Natural killer cell (primary cell): Measurements from ENCODE around the gene SYMPK. TPM values are rescaled to one million over a fixed set of nuclear protein-coding genes. Genes with fewer than 3 reads are reported as not detected.

Experiments
- ATAC-seq, 3 donors: fragments of 150-1000 bp in 2 of 3; fragments of 200-7000 bp in 1 of 3; cut with Tn5 transposase; 1 replicate in 1 of 3; 2 replicates in 2 of 3; pipeline ENCODE4 v1.10.0; 2021; ENCODE audit warnings: mild to moderate bottlenecking in 2 of 3, moderate library complexity in 2 of 3
- DNase-seq, 2 donors: peaks; one replicate each; pipeline versions ENCODE4 v3.0.0 to v3.0.0-alpha.2; 2013 to 2021; ENCODE audit warnings: mixed read lengths in 1 of 2
- H3K27ac ChIP-seq: one replicate; pipeline ENCODE4 v1.5.1; 2013; ENCODE audit warnings: mild to moderate bottlenecking, low read length
- H3K27me3 ChIP-seq: one replicate; pipeline ENCODE4 v1.6.1; 2013; ENCODE audit warnings: low read length; ENCODE audit not compliant: control insufficient read depth, insufficient read depth
- H3K36me3 ChIP-seq: one replicate; pipeline ENCODE4 v1.6.1; 2013; ENCODE audit warnings: low read length; ENCODE audit not compliant: control insufficient read depth, insufficient read depth
- H3K4me1 ChIP-seq: one replicate; pipeline ENCODE4 v1.6.1; 2013; ENCODE audit warnings: low read length; ENCODE audit not compliant: control insufficient read depth, insufficient read depth
- H3K4me3 ChIP-seq: one replicate; pipeline ENCODE4 v1.5.1; 2013; ENCODE audit warnings: low read length
- H3K9me3 ChIP-seq: one replicate; pipeline ENCODE4 v1.6.1; 2013; ENCODE audit warnings: low read length; ENCODE audit not compliant: control insufficient read depth, insufficient read depth
- H3K27ac Mint-ChIP-seq, 2 donors: one replicate each; pipeline ENCODE4 v1.8.0; 2022; ENCODE audit warnings: mild to moderate bottlenecking in 2 of 2, mixed read lengths in 2 of 2, moderate library complexity in 1 of 2
- H3K27me3 Mint-ChIP-seq, 2 donors: one replicate each; pipeline ENCODE4 v1.8.0; 2022; ENCODE audit warnings: low read depth in 2 of 2, mixed read lengths in 2 of 2
- H3K36me3 Mint-ChIP-seq: one replicate; pipeline ENCODE4 v1.8.0; 2022; ENCODE audit warnings: mixed read lengths
- H3K4me1 Mint-ChIP-seq, 2 donors: one replicate each; pipeline ENCODE4 v1.8.0; 2022; ENCODE audit warnings: mixed read lengths in 2 of 2
- H3K4me3 Mint-ChIP-seq: one replicate; pipeline ENCODE4 v1.8.0; 2022; ENCODE audit warnings: mild to moderate bottlenecking, moderate library complexity, mixed read lengths
- H3K9me3 Mint-ChIP-seq, 2 donors: one replicate each; pipeline ENCODE4 v1.8.0; 2022; ENCODE audit warnings: mixed read lengths in 2 of 2
- CTCF ChIP-seq: fragments of 200-600 bp; IDR thresholded peaks from one replicate; pipeline ENCODE4 v1.8.0; 2022; ENCODE audit warnings: antibody characterized with exemption
- WGBS: methylation state at CpG from one replicate; pipeline ENCODE4 v1.1.7; 2013; ENCODE audit warnings: missing lambda C conversion rate; ENCODE audit not compliant: insufficient coverage; 5-methylcytosine and 5-hydroxymethylcytosine counted together
- intact Hi-C: fragments of 100-400 bp; cut with micrococcal nuclease; formaldehyde crosslinking; loops from one replicate; pipeline ENCODE4 v1.14.2; 2022
- total RNA-seq, 4 donors: library from RNA; stranded (reverse); fragments of 120-200 nt in 1 of 4; gene quantifications; one replicate each; pipeline versions ENCODE4 v1.2.3 to v1.2.4, GENCODE V29; 2013 to 2022

SYMPK gene
- total RNA-seq, 3 donors from 2014 or later (not counting 1 experiment from before 2014, with no cell fraction given), result 86.4 to 94.8 (median 86.7) TPM

- peaks cover 6% of the 10 kb centered on the region for H3K36me3 ChIP-seq
- peaks cover 0 to 7% of the 10 kb centered on the region in 2 donors for H3K27me3 Mint-ChIP-seq
- 82% methylated on average over 16 of the region's 18 CpGs for WGBS
These were observed 46.5 kb downstream of the SYMPK start for GRCh38 chr19:45816236-45817009.

GRCh38 chr19:45815481-45816216 is 47.3 kb downstream of the SYMPK start:
- DNase-seq (peak in 1 of 2 donors; percentile 26), ATAC-seq (no peak)
- Mint-ChIP-seq H3K4me1 (peaks cover 0 to 10% of the 10 kb centered on the region in 2 donors), H3K27me3 (peaks cover 0 to 7% of the 10 kb centered on the region in 2 donors), H3K27ac (peak overlapping the region in 1 of 2 donors; percentile 33), H3K4me3 (peak overlapping the region; percentile 80), H3K36me3 (no peaks in the 10 kb centered on the region), H3K9me3 (no peaks in the 10 kb centered on the region)
- 19% methylated on average over 41 of the region's 44 CpGs for WGBS
- no peak overlapping the region for H3K27ac ChIP-seq
- H3K4me1 ChIP-seq, result peaks cover 27% of the 10 kb centered on the region
- intact Hi-C loops, result loop anchor here (5.0 kb wide), 1 partner anchor 202 kb away; no protein-coding TSS in a partner anchor
- peaks cover 6% of the 10 kb centered on the region for H3K27me3 ChIP-seq
- peaks cover 6% of the 10 kb centered on the region for H3K36me3 ChIP-seq
- TF ChIP-seq CTCF, result no peak
- H3K9me3 ChIP-seq, result no peaks in the 10 kb centered on the region
- H3K4me3 ChIP-seq, result peak overlapping the region; percentile 16

More at GRCh38 chr19:45816236-45817009, 46.5 kb downstream of the SYMPK start:
- Mint-ChIP-seq H3K27ac (no peak overlapping the region), H3K4me3 (peak overlapping the region; percentile 80), H3K4me1 (peaks cover 0 to 10% of the 10 kb centered on the region in 2 donors), H3K36me3 (no peaks in the 10 kb centered on the region), H3K9me3 (no peaks in the 10 kb centered on the region)
- intact Hi-C loops, result loop anchor here (1.0 to 5.0 kb wide), 2 partner anchors 67 to 201 kb away; no protein-coding TSS in a partner anchor
- Histone ChIP-seq H3K4me1 (peaks cover 27% of the 10 kb centered on the region), H3K27ac (no peak overlapping the region), H3K9me3 (no peaks in the 10 kb centered on the region), H3K27me3 (peaks cover 6% of the 10 kb centered on the region), H3K4me3 (no peak overlapping the region)
- no peak for TF ChIP-seq CTCF
- DNase-seq (no peak), ATAC-seq (no peak)

- 30% methylated on average over 40 of the region's 40 CpGs for WGBS
- Mint-ChIP-seq H3K27ac (peak within 1 kb of the TSS in 1 of 2 donors; percentile 33), H3K27me3 (peaks cover 0 to 7% of the 10 kb centered on the region in 2 donors), H3K4me1 (peaks cover 0 to 10% of the 10 kb centered on the region in 2 donors), H3K4me3 (peak within 1 kb of the TSS; percentile 80), H3K36me3 (no peaks in the 10 kb centered on the region), H3K9me3 (no peaks in the 10 kb centered on the region)
- no peak within 1 kb of the TSS for H3K27ac ChIP-seq
- H3K9me3 ChIP-seq, result no peaks in the 10 kb centered on the region
- H3K4me1 ChIP-seq, result peaks cover 27% of the 10 kb centered on the region
- peak within 1 kb of the TSS; percentile 16 for H3K4me3 ChIP-seq
- DNase-seq, result no peak
- ATAC-seq, result no peak
- peaks cover 6% of the 10 kb centered on the region for H3K27me3 ChIP-seq
- no peak for TF ChIP-seq CTCF
- no peaks in the 10 kb centered on the region for H3K36me3 ChIP-seq
- intact Hi-C loops, result loop anchor here (5.0 kb wide), 1 partner anchor 202 kb away; no protein-coding TSS in a partner anchor
These were observed 48.0 kb downstream of the SYMPK start, which contains the start of gene RSPH6A for GRCh38 chr19:45814851-45815480. RSPH6A (minus strand) TSS chr19:45815308; CDS start chr19:45815176, 132 bp downstream.
